Liver (tissue), 9 donors: ENCODE data around the gene ADM5. TPM values are rescaled to one million over a fixed set of nuclear protein-coding genes. Genes with fewer than 3 reads are reported as not detected.

Source experiments
- DNase-seq: peaks from one replicate; pipeline ENCODE4 v3.0.0-alpha.2; 2017; ENCODE audit warnings: low spot score
- H3K27ac ChIP-seq, 2 donors: one replicate each; pipeline ENCODE4 v1.7.0; 2013; ENCODE audit warnings: inconsistent platforms in 2 of 2, low read length in 2 of 2, control low read depth in 1 of 2, low read depth in 1 of 2, mild to moderate bottlenecking in 1 of 2
- H3K27me3 ChIP-seq, 4 donors: one replicate each; pipeline versions ENCODE4 v1.6.1 to v1.7.0; 2013; ENCODE audit warnings: low read length in 3 of 4, inconsistent platforms in 1 of 4, mild to moderate bottlenecking in 1 of 4, moderate library complexity in 1 of 4; ENCODE audit not compliant: control insufficient read depth in 4 of 4, insufficient read depth in 4 of 4
- H3K36me3 ChIP-seq, 4 donors: one replicate each; pipeline versions ENCODE4 v1.6.1 to v1.7.0; 2013; ENCODE audit warnings: low read length in 3 of 4, mild to moderate bottlenecking in 3 of 4, low read depth in 1 of 4, moderate library complexity in 1 of 4; ENCODE audit not compliant: control insufficient read depth in 4 of 4, insufficient read depth in 3 of 4
- H3K4me1 ChIP-seq, 4 donors: one replicate each; pipeline versions ENCODE4 v1.6.1 to v1.7.0; 2013; ENCODE audit warnings: low read length in 3 of 4, mild to moderate bottlenecking in 3 of 4, moderate library complexity in 1 of 4; ENCODE audit not compliant: control insufficient read depth in 4 of 4, insufficient read depth in 4 of 4
- H3K4me3 ChIP-seq, 3 donors: one replicate each; pipeline versions ENCODE4 v1.6.1 to v1.7.0; 2013; ENCODE audit warnings: low read length in 3 of 3, control low read depth in 1 of 3, low read depth in 1 of 3, mild to moderate bottlenecking in 1 of 3
- H3K9ac ChIP-seq, 2 donors: one replicate each; pipeline ENCODE4 v1.7.0; 2013; ENCODE audit warnings: low read length in 2 of 2, mild to moderate bottlenecking in 2 of 2, moderate library complexity in 2 of 2, control low read depth in 1 of 2, low read depth in 1 of 2
- H3K9me3 ChIP-seq, 4 donors: one replicate each; pipeline versions ENCODE4 v1.6.1 to v1.7.0; 2013; ENCODE audit warnings: low read length in 3 of 4; ENCODE audit not compliant: control insufficient read depth in 4 of 4
- ATF3 ChIP-seq: IDR thresholded peaks from 2 replicates; pipeline ENCODE4 v1.6.1; 2016; ENCODE audit warnings: antibody characterized with exemption
- CTCF ChIP-seq: fragments of 150-350 bp; IDR thresholded peaks from 2 replicates; pipeline ENCODE4 v1.5.1; 2017; ENCODE audit warnings: improper control_type of control experiment, low read depth, low read length; ENCODE audit not compliant: missing input control
- EGR1 ChIP-seq, 2 donors: IDR thresholded peaks; 2 replicates each; pipeline ENCODE4 v1.6.1; 2016 to 2018; ENCODE audit warnings: antibody characterized with exemption in 2 of 2, low read depth in 2 of 2
- FOXA1 ChIP-seq: IDR thresholded peaks from 2 replicates; pipeline ENCODE4 v1.6.1; 2016; ENCODE audit warnings: antibody characterized with exemption
- FOXA2 ChIP-seq: IDR thresholded peaks from 2 replicates; pipeline ENCODE4 v1.6.1; 2016; ENCODE audit warnings: antibody characterized with exemption
- GABPA ChIP-seq, 2 donors: IDR thresholded peaks in 1 of 2; conservative IDR thresholded peaks in 1 of 2; 2 replicates each; pipeline ENCODE4 v1.6.1; 2016; ENCODE audit warnings: antibody characterized with exemption in 2 of 2, mild to moderate bottlenecking in 1 of 2, moderate library complexity in 1 of 2
- HNF4A ChIP-seq, 2 donors: conservative IDR thresholded peaks; 2 replicates each; pipeline ENCODE4 v1.6.1; 2016; ENCODE audit warnings: antibody characterized with exemption in 2 of 2, mild to moderate bottlenecking in 2 of 2
- HNF4G ChIP-seq: IDR thresholded peaks from 2 replicates; pipeline ENCODE4 v1.6.1; 2016; ENCODE audit warnings: antibody characterized with exemption
- JUND ChIP-seq, 2 donors: IDR thresholded peaks; 2 replicates each; pipeline ENCODE4 v1.6.1; 2016; ENCODE audit warnings: antibody characterized with exemption in 2 of 2
- MAX ChIP-seq: IDR thresholded peaks from 2 replicates; pipeline ENCODE4 v1.6.1; 2016; ENCODE audit warnings: antibody characterized with exemption
- NR2F2 ChIP-seq: IDR thresholded peaks from 2 replicates; pipeline ENCODE4 v1.6.1; 2016; ENCODE audit warnings: antibody characterized with exemption
- RAD21 ChIP-seq, 2 donors: IDR thresholded peaks; 2 replicates each; pipeline ENCODE4 v1.6.1; 2016; ENCODE audit warnings: antibody characterized with exemption in 2 of 2, mild to moderate bottlenecking in 2 of 2
- REST ChIP-seq: IDR thresholded peaks from 2 replicates; pipeline ENCODE4 v1.6.1; 2016; ENCODE audit warnings: antibody characterized with exemption, mild to moderate bottlenecking
- RXRA ChIP-seq, 2 donors: IDR thresholded peaks; 2 replicates each; pipeline ENCODE4 v1.6.1; 2017 to 2018; ENCODE audit warnings: antibody characterized with exemption in 2 of 2, mild to moderate bottlenecking in 1 of 2
- SP1 ChIP-seq: IDR thresholded peaks from 2 replicates; pipeline ENCODE4 v1.6.1; 2018; ENCODE audit warnings: antibody characterized with exemption, mild to moderate bottlenecking
- TAF1 ChIP-seq: conservative IDR thresholded peaks from 2 replicates; pipeline ENCODE4 v1.6.1; 2016; ENCODE audit warnings: antibody characterized with exemption, mild to moderate bottlenecking
- YY1 ChIP-seq: IDR thresholded peaks from 2 replicates; pipeline ENCODE4 v1.6.1; 2016; ENCODE audit warnings: antibody characterized with exemption, mild to moderate bottlenecking
- ZBTB33 ChIP-seq: IDR thresholded peaks from 2 replicates; pipeline ENCODE4 v1.6.1; 2016; ENCODE audit warnings: antibody characterized with exemption
- WGBS: extraction: QIAGEN DNeasy Blood & Tissue Kit; methylation state at CpG from one replicate; pipeline ENCODE4 v1.1.7; 2013; 5-methylcytosine and 5-hydroxymethylcytosine counted together
- polyA plus RNA-seq, 2 donors: library from polyadenylated mRNA; stranded (reverse) in 1 of 2; unstranded in 1 of 2; fragments of 200-250 nt in 1 of 2; fragments of >200 nt in 1 of 2; fragmentation: Nextera tagmentation in 1 of 2; extraction: Ambion mirVana in 1 of 2; gene quantifications; one replicate each; pipeline versions ENCODE4 v1.2.1 to v1.2.3, GENCODE V29; 2013 to 2015
- total RNA-seq, 2 donors: library from RNA; depleted of rRNA; stranded (reverse); fragments of >200 nt; gene quantifications; one replicate each; pipeline ENCODE4 v1.2.3, GENCODE V29; 2014
- donor health status: healthy.
- donor health status: healthy.
- donor health status: healthy.
- donor health status: healthy.
- donor health status: healthy.

ADM5 gene
- total and polyA plus RNA-seq, 4 donors = 0.11 to 0.84 (median 0.26) TPM

- H3K27me3 ChIP-seq = no peaks in the 10 kb centered on the region
- DNase-seq = no peak
- 88% methylated on average over 4 of the region's 4 CpGs for WGBS
- H3K9ac ChIP-seq = no peak overlapping the region
- H3K9me3 ChIP-seq = no peaks in the 10 kb centered on the region
- H3K4me3 ChIP-seq = no peak overlapping the region
- no peaks in the 10 kb centered on the region for H3K4me1 ChIP-seq
- TF ChIP-seq REST (no peak), TAF1 (no peak), ZBTB33 (no peak), JUND (IDR thresholded peaks at IDR 0.05) (no peak), FOXA1 (no peak), HNF4G (no peak)
- no peak overlapping the region for H3K27ac ChIP-seq
- no peaks in the 10 kb centered on the region for H3K36me3 ChIP-seq
Measured at GRCh38 chr19:49738268-49738667, 48.9 kb downstream of the ADM5 start.

- Histone ChIP-seq H3K27me3 (no peaks in the 10 kb centered on the region), H3K4me3 (no peak overlapping the region), H3K4me1 (no peaks in the 10 kb centered on the region), H3K9me3 (no peaks in the 10 kb centered on the region), H3K36me3 (no peaks in the 10 kb centered on the region), H3K9ac (no peak overlapping the region), H3K27ac (no peak overlapping the region)
- DNase-seq = no peak
- 83% methylated on average over 1 of the region's 1 CpG for WGBS
- no peak for TF ChIP-seq ZBTB33
- no peak for TF ChIP-seq FOXA2
- no peak for TF ChIP-seq HNF4A (conservative IDR thresholded peaks at IDR 0.05)
- TF ChIP-seq GABPA (IDR thresholded peaks at IDR 0.05 in 1 of 2, conservative IDR thresholded peaks at IDR 0.05 in 1 of 2) = no peak
- no peak for TF ChIP-seq NR2F2
- no peak for TF ChIP-seq FOXA1
- no peak for TF ChIP-seq YY1
- TF ChIP-seq RAD21 (IDR thresholded peaks at IDR 0.05) = no peak
- no peak for TF ChIP-seq TAF1
- TF ChIP-seq RXRA (IDR thresholded peaks at IDR 0.05) = no peak
- TF ChIP-seq ATF3 = no peak
- TF ChIP-seq REST = no peak
- TF ChIP-seq HNF4G = no peak
- no peak for TF ChIP-seq CTCF
- no peak for TF ChIP-seq MAX
- TF ChIP-seq EGR1 (IDR thresholded peaks at IDR 0.05; ENCODE audit: low read depth in 2 of 2) = no peak
- no peak for TF ChIP-seq SP1
- no peak for TF ChIP-seq JUND (IDR thresholded peaks at IDR 0.05)
Measured at GRCh38 chr19:49739098-49739497, 49.7 kb downstream of the ADM5 start.
